Measurements from ENCODE around the gene CRTAC1. TPM values are rescaled to one million over a fixed set of nuclear protein-coding genes. Genes with fewer than 3 reads are reported as not detected.

CRTAC1 gene
- total RNA-seq, 1 donor from 2014 or later, result 2.3 TPM

GRCh38 chr10:97886286-97886685, 144.1 kb downstream of the CRTAC1 start:
- Histone ChIP-seq H3K9me3 (replicated peaks) (no peaks in the 10 kb centered on the region), H3K27ac (replicated peaks) (no peak overlapping the region), H3K4me3 (no peak overlapping the region), H3K27me3 (ENCODE audit: low read depth) (no peaks in the 10 kb centered on the region), H3K4me1 (no peaks in the 10 kb centered on the region), H3K36me3 (no peaks in the 10 kb centered on the region)
- intact Hi-C loops (cut with micrococcal nuclease), result no loop called here
- no peak for TF ChIP-seq CTCF (IDR thresholded peaks at IDR 0.05; ENCODE audit: borderline replicate concordance)
- DNase-seq, result no peak

GRCh38 chr10:97883092-97883485, 147.3 kb downstream of the CRTAC1 start:
- DNase-seq, result no peak
- no peak overlapping the region for H3K4me3 ChIP-seq
- no peak overlapping the region for H3K27ac ChIP-seq (replicated peaks)
- intact Hi-C loops (cut with micrococcal nuclease), result no loop called here
- no peaks in the 10 kb centered on the region for H3K36me3 ChIP-seq
- no peaks in the 10 kb centered on the region for H3K27me3 ChIP-seq (ENCODE audit: low read depth)
- H3K9me3 ChIP-seq (replicated peaks), result no peaks in the 10 kb centered on the region
- no peaks in the 10 kb centered on the region for H3K4me1 ChIP-seq
- no peak for TF ChIP-seq CTCF (IDR thresholded peaks at IDR 0.05; ENCODE audit: borderline replicate concordance)

DNA sequence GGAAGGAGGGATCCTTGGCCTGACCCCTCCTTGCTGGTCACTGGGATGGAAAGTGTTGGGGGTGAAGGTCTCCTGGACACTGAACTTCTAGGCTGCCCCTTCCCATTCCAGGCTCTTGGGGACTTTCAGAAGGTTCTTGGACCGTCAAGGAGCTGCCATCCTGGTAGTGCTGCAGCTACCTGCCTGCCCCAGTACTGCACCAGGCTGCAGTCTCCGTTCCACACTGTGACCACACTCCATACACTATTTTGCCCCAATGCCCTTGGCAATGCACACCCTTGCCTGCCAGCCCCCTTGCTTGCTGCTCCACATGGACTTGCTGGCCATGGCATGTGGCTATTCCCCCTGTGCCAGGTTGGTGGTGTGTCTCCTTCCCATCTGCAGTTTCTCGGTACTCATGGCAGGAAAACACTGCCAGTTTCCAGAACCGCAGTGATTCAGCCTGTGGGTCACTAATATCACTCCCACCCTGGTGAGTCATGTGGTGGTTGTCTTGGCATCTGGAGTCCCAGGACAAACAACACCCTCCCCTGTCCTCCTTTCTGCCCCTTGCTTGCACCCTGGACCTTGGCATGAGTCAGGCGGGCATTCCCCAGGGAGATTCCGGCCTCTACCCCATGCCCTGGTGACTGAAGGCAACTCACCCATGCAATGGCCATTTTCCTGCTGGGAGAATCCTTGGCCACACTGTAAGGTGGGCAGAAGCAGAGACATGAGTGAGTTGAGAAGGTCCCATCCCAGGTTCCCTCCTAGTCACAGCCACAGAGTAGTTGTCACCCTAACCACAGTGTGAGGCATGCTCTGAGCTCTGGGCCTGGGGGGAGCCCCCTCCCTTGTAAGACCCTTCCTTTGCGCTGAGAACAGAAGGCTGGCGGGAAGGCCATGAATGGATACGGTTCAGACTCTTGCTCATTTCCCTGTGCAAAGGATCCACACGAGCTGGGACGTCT, 148.0 kb downstream of the CRTAC1 start:
- Histone ChIP-seq H3K9me3 (replicated peaks) (no peaks in the 10 kb centered on the region), H3K36me3 (no peaks in the 10 kb centered on the region), H3K27me3 (ENCODE audit: low read depth) (no peaks in the 10 kb centered on the region), H3K27ac (replicated peaks) (no peak overlapping the region), H3K4me3 (no peak overlapping the region), H3K4me1 (no peaks in the 10 kb centered on the region)
- no peak for TF ChIP-seq CTCF (IDR thresholded peaks at IDR 0.05; ENCODE audit: borderline replicate concordance)
- intact Hi-C loops (cut with micrococcal nuclease), result no loop called here
- no peak for DNase-seq

GRCh38 chr10:97880109-97880508, 150.3 kb downstream of the CRTAC1 start:
- no peaks in the 10 kb centered on the region for H3K36me3 ChIP-seq
- no peaks in the 10 kb centered on the region for H3K4me1 ChIP-seq
- no peak for TF ChIP-seq CTCF (IDR thresholded peaks at IDR 0.05; ENCODE audit: borderline replicate concordance)
- peaks cover 2% of the 10 kb centered on the region for H3K27me3 ChIP-seq (ENCODE audit: low read depth)
- no peak overlapping the region for H3K4me3 ChIP-seq
- H3K9me3 ChIP-seq (replicated peaks), result no peaks in the 10 kb centered on the region
- DNase-seq, result no peak
- H3K27ac ChIP-seq (replicated peaks), result no peak overlapping the region
- intact Hi-C loops (cut with micrococcal nuclease), result no loop called here

GRCh38 chr10:97879241-97879640, 151.2 kb downstream of the CRTAC1 start:
- H3K9me3 ChIP-seq (replicated peaks), result no peaks in the 10 kb centered on the region
- H3K4me3 ChIP-seq, result no peak overlapping the region
- no peaks in the 10 kb centered on the region for H3K36me3 ChIP-seq
- H3K27me3 ChIP-seq (ENCODE audit: low read depth), result peaks cover 10% of the 10 kb centered on the region
- TF ChIP-seq CTCF (IDR thresholded peaks at IDR 0.05; ENCODE audit: borderline replicate concordance), result no peak
- no peak for DNase-seq
- no peak overlapping the region for H3K27ac ChIP-seq (replicated peaks)
- H3K4me1 ChIP-seq, result no peaks in the 10 kb centered on the region
- intact Hi-C loops (cut with micrococcal nuclease), result loop anchor here (10.0 kb wide), 1 partner anchor 124 kb away; no protein-coding TSS in a partner anchor
